CD4-positive, alpha-beta T cell treated with Interferon alpha-2 for 1 hour (primary cell): ENCODE data around the gene SCGB1D2.
"Not testable (repeated sequence)": the region's sequence is repeated elsewhere in the genome, so short reads cannot be mapped to it uniquely, and the experiment has no call there.

Source experiments
- DNase-seq, 2 donors: peaks; one replicate each; pipeline ENCODE4 v3.0.0-alpha.2; 2020 to 2022

SCGB1D2 gene, protein sequence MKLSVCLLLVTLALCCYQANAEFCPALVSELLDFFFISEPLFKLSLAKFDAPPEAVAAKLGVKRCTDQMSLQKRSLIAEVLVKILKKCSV

DNA sequence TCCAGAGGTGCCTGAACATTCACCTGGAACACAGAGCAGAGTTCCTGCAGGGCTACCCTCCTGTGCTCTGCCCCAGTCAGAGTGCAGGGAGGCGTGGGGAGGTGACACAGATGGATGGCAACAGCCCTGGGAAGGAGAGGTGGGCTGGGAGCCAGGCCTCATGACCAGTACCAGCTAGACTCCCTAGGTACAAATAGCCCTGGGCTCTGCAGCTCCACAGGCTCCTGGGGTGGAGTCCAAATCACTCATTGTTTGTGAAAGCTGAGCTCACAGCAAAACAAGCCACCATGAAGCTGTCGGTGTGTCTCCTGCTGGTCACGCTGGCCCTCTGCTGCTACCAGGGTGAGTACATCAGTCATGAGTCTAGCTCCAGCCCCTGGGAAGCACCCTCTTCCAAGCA, at the start of gene SCGB1D2:
SCGB1D2 (plus strand) TSS at position 219 of the 400 bp plus-strand sequence; CDS start at position 288, 69 bp downstream.
- no peak for DNase-seq

DNA sequence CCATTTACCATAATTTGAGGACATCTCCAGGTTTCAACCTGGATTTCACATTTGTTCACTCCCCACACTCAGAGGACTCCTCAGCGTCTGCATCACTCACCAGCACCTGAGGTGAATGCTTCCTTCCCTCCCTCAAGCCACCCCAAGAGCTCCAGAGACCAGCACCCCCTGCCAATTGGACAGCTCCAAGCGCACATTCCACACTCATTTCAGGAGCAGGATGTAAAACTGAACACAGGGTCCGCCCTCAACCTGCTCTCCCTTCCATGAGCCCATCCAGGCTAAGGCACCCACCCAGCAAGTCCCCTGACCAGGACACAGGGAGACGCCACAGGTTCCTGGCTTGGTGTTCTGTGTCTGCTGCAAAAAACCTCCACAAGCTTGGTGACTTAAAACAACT, 48.1 kb upstream of the SCGB1D2 start:
- no peak for DNase-seq

DNA sequence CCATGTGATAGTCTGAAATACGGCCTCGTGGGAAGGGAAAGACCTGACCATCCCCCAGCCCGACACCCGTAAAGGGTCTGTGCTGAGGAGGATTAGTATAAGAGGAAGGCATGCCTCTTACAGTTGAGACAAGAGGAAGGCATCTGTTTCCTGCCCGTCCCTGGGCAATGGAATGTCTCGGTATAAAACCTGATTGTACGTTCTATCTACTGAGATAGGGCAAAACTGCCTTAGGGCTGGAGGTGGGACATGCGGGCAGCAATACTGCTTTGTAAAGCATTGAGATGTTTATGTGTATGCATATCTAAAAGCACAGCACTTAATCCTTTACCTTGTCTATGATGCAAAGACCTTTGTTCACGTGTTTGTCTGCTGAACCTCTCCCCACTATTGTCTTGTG, 47.0 kb upstream of the SCGB1D2 start:
- DNase-seq = not testable (repeated sequence)

DNA sequence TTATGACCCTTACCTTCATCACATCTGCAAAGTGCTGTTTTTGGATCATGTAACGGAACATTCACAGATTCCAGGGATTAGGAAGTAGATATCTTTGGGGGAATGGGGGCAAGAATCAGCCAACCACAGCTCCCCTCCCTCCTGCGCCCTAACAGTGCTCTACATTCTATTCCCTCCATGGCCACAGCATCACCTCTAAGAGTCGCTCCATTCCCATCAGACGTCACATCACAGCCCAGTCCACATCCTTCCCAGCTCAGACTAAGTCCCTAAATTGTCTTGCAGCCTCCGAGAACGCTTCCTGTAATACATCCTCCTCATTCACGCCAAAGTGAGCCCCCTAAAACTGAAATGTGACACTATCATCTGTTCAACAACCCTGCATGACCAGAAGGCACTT, 46.1 kb upstream of the SCGB1D2 start:
- no peak for DNase-seq

DNA sequence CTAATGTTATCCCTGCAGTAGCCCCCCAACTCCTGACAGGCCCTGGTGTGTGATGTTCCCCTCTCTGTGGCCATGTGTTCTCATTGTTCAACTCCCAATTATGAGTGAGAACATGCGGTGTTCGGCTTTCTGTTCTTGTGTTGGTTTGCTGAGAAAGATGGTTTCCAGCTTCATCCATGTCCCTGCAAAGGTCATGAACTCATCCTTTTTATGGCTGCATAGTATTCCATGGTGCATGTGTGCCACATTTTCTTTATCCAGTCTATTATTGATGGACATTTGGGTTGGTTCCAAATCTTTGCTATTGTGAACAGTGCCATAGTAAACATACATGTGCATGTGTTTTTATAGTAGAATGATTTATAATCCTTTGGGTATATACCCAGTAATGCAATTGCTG, 44.6 kb upstream of the SCGB1D2 start:
- not testable (repeated sequence) for DNase-seq

DNA sequence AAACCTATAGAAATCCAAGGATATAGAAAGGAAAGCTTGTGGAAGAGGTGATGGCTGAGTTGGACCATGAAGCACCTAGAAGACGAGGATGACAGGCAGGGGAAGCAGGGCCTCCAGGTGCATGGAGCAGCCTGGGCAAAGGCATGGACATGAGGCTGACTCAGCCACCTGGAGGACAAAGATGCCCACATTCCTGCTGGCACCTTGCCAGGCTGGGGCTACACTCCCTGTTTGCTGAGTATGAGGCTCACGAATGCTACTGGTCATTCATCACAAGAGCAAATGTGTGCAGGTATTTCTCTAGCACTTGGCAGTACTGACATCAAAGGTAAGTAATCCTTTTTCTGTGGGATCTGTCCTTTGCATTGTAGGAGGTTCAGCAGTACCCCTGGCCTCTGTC, 40.7 kb upstream of the SCGB1D2 start:
- no peak for DNase-seq

DNA sequence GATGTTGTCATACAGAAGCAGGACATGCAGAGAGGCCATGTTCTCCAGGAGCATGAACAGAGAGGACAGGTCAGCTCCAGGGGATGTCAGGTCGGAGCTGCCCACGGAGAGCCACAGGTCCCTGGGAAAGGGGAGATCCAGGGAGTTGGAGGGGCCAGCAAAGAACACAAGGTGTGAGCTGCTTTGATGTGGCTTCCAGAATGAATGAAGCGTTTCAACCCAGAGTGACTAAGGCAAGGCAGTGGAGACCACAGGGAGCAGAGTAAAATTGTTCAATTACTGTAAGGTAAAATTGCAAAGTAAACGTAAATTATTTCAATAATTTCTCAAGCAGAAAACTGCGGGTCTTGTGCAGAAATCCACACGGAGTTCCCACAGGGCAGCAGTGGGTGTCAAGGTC, 39.1 kb upstream of the SCGB1D2 start:
- DNase-seq = no peak

DNA sequence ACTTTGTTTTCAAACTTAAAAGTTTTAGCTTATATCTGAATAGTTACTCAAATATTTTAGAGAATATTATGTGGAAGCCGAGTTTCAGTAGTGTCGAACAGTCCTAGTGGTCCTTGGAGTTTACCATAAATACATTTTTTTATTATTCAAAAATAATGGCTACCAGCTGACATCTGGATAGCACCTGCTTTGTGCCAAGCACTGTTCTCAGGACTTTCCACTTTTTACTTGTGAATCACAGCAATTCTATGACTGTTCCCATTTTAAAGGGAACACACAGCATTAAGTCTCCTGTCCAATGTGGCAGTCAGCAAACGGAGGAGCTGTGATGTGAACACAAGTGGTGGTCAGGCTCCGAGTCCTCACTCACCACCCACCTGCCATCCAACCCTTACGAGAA, 37.6 kb upstream of the SCGB1D2 start:
- no peak for DNase-seq

DNA sequence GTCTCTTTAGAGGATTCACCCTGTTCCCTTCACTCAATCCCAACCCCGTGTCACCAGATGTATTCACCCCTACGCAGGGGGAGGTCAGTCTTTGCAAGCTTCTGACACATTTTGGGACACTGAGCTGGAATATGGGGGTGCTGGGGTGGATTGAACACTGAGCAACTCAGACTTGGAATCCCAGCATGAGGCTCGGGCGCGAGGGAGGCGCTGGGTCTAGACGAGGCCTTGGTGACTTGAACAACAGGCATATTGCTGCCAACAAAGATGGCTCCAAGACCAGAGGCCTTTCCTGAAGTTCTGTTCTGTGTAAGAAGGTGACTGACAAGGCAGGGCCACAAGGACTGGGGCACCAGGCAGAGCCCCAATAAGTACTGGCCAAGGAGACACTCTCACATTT, 36.6 kb upstream of the SCGB1D2 start:
- DNase-seq = no peak

DNA sequence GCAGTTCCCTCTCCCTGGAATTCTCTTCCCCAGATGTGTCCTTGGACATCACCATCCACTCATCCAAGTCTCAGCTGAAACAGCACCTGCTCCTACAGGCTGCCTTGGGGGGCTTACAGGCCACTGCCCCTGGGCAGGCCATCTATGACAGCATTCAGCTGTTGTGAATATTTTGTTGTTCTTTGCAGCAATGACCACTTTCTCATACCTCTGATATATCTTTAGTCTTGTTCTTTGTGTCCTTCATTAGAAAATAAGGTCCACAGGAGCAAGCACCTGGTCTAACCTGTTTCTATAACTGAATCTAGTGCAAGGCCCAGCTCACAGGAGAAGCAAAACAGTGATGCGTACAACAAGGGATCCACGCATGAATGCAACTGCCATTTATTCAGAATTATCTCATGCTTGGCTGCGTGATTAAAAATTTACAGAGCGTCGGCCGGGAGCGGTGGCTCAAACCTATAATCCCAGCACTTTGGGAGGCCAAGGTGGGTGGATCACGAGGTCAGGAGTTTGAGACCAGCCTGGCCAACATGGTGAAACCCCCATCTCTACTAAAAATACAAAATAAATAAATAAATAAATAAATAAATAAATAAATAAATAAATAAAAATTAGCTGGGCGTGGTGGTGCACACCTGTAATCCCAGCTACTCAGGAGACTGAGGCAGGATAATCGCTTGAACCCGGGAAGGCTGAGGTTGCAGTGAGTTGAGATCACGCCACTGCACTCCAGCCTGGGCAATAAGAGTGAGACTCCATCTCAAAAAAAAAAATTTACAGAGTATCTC, 35.6 kb upstream of the SCGB1D2 start:
- DNase-seq = not testable (repeated sequence)

DNA sequence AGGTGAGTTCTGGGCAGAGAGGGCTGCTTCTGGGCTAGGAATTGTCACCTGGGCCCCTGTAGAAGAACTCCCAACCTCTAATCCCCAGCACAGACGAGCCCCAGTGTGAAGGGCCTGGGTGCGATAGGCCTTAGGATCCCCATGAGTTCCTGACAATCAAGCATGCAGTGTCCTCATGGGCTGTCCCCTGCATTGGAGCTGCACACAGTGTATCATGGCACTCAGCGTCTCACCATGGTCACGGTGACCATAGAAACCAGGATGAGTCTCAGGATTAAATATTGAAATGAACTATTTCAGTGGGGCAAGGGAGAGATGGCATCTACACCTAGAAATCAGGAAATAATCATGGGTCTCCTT, 33.3 kb upstream of the SCGB1D2 start:
- DNase-seq = no peak

DNA sequence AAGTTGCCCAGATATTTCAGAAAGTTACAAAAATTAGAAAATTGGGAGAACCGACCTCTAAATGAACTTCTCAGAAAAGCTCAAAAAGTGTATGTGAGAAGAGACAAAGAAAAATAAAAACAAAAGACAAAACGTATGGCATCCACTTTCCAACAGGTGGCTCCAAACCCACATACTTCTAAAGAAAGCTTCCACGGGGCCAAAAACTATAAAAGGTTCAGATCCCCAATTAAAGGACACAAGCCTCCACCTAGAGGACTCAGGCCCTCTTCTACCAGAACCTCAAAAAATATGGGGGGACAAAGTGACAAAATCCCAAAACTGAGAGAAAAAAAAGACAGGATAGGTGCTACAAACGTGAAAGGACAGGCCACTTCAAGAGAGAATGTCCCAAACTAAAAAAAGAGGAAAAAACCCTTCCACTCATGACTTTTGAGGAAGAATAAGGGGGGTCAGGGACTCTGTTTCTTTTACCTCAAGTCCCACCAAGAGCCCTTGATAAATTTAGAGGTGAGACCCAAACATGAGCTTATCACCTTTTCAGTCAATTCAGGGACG, 24.8 kb upstream of the SCGB1D2 start:
- no peak for DNase-seq

DNA sequence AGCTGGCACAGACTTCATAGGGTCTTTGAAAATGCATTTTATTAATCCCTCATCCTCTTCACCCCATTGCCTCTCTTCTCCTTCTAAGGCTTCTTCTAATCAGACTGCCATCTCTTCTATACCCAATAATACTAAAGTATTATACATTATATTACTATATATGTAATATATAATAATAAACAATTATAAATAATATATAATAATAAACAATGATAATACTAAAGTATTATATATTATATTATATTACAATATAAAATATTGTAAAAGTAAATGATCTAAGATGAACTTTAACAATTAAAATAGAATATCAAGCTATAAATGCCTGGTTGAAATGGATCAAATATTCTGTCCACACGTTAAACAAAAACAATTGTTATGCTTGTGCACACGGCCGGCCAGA, 20.5 kb upstream of the SCGB1D2 start:
- no peak for DNase-seq

DNA sequence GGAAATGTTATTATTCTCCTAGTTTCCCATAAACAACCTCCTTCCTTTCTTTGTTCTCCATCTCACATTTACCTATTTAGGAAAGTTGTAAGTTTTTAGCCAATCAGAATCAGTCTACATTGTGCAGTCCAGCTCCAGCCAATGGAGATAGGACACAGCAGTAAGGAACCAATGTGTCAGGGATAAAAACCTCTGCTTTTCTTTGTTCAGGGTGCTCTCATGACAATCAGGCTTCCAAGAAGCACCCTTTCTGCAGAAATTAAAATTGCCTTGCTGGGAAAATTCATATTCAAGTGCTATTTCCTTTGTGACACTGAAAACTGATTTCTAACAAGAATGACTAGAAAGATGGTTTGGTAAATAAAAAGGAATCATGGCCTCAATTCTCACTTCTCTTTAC, 18.9 kb upstream of the SCGB1D2 start:
- DNase-seq = no peak

DNA sequence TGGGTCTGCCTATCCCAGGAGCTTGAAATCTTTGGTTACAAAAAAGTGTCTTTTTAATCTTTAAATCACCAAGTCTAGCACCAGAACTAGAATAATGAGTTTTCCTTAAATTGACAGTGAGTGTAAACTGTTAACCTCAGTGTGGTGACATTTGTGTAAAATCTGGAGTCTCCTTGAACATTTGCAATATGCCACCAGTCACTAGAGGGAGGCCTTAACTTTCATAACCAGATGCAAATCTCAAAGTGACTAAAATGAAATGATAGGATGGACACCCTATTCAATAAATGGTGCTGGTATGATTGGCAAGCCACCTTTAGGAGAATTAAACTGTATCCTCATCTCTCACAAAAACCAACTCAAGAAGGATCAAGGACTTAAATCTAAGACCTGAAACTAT, 8.3 kb upstream of the SCGB1D2 start:
- DNase-seq = no peak

DNA sequence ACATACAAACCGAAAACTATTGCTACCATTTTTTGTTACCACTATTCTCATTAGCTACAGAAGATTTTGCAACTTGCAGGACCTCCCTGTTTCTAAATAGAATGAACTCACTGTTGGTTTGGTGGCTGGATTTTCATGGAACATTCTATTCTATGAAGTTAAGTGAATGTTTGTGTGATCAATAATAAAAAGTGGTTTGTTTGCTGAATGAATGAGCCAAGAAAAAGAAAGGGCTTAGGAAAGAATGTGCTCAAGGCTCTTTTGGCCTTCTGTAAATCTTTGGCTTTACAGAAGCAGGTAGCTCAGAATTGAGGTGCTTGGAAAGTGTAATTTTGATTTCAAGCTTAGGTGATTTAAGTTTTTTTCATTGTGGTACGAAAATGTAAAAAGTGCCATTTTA, 5.9 kb upstream of the SCGB1D2 start:
- no peak for DNase-seq

DNA sequence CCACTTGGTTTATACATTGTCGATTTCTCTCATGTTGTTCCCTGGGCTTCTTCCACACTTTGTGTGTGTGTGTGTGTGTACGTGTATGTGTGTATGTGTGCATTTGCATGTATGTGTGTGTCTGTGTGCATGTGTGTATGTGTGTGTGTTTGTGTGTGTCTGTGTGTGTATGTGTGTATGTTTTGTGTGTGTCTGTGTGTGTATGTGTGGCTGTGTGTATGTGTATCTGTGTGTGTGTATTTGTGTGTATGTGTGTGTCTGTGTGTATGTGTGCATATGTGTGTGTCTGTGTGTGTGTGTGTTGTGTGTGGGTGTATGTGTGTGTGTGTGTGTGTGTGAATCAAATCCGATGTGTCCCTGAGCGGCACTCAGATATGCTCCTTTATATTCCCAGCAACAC, 4.5 kb upstream of the SCGB1D2 start:
- DNase-seq = no peak

DNA sequence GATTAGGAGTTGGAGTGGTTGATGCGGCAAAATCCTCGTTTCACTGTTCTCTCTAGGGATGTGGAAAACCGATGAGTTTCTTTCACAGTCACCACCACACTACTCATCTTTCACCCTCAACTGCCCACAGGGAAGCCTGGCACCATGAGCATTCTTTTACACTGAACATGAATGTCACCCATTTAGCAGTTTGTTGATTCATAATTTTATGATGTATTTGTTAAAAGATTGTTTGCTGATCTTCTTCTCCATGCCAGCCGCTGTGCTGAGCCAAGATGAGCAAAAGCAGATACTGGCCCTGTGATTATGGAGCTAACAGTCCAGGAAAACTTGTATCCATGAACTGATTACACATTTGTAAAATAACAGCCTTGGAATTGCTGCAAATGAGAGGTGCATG, 3.9 kb upstream of the SCGB1D2 start:
- no peak for DNase-seq

DNA sequence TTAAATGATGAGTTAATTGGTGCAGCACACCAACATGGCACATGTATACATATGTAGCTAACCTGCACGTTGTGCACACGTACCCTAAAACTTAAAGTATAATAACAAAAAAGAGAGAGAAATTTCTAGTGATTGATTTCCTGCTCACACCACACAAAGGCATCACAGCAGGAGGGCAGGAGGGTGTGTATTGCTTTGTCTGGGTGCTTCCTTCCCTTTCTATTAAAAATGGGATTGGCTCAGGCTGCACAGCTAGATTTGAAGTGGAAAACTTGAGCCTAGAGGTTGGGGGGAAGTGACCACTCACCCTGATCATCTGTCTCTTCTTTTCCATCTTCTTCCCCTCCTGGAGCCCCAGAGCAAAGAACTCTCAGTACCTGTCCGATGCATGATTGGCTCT, 944 bp upstream of the SCGB1D2 start:
- DNase-seq = no peak

DNA sequence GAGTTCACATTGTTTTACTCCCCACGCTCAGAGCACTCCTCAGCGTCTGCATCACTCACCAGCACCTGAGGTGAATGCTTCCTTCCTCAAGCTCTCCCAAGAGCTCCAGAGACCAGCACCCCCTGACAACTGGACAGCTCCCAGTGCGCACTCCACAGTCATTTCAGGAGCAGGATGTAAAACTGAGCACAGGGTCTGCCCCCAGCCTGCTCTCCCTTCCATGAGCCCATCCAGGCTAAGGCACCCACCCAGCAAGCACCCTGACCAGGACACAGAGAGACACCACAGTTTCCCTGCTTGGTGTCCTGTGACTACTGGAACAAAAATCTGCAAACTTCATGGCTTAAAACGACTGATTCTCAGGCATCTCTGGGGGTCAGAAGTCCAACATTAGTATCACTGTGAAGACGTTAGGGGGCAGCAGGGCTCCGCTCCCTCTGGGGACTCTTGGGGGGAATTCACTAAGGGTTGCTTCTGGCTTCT, 3.3 kb downstream of the SCGB1D2 start:
- DNase-seq = no peak

DNA sequence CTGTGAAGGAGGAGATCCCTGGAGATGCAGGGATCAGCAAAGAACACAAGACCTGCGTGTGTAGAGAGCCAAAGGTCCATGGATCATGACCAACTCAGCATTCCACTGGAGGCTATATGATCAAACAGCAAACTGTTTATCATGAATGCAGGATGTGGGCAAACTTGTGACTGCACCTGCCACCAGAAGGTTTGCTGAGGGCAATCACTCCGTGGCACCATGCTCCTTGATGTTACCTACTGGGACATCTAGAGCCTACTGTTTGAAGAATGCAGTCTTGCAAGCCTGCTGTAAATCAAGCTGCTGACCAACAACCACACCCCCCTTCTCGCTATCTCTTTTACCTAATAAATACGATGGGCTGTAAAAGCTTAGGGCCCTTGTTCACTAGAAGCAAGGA, 9.7 kb downstream of the SCGB1D2 start:
- DNase-seq = no peak

DNA sequence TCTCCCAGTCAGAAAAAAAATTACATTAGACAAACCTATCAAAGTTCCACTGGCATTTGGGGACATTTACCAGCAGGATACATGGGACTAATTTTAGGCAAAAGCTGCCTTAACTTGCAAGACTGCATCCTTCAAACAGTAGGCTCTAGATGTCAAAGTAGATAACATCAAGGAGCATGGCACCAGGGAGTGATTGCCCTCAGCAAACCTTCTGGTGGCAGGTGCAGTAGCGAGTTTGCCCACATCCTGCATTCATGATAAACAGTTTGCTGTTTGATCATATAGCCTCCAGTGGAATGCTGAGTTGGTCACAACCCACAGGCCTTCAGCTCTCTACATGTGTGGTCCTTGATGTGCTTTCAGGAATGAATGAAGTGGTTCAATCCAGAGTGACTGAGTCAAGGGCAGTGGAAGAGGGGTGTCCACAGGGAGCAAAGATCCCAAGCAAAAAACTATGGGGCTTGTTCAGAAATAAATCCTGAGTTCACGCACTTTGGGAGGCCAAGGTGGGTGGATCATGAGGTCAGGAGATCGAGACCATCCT, 12.0 kb downstream of the SCGB1D2 start:
- DNase-seq = no peak

DNA sequence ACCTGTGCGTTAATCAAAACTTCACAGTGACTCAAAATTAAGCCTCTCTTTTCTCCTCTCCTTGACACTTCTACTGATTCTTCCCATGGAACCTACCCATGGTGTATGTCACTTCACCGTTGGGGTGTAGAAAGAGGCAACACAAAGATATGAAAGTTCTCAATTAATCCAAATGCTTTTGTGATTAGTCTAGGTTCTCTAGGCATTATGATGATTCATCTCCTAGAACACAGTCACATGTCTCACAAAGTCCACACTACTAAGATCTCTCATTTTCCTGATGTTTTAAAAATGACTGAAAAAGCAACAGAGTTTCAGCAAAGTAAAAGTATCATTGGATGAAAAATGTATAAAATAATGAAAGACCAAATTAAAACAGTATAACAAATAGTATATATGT, 14.2 kb downstream of the SCGB1D2 start:
- no peak for DNase-seq

DNA sequence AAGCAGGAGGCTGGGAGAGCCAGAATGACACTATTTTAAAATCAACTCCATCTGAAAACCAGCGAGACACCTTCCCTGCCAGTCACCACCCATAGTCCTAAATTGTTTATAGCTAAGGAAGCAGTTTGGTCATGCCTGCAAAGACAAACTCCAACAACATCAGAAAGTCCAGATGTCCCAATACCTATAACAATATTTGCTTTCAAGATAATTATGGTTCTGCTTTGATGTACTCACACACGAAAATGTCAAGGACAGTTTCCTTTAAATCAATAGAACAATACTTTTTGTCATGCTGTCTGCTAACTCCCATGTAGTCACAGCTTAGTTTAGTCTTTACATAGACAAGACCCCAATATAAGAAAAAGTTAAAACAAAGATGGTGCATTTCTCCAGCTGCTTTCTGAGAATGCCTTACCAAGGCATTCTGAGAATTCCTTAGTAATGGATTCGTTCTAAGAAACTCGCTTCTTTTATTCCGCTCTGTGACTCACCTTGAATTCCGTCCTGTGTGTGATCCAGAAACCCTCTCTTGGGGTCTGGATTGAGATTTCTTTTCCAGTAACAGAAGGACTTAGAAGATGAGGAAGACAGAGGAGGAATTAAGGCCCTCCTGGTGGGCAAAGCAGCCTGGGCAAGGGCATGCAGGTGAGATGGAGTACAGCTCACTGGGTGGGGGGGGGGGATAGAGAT, 18.4 kb downstream of the SCGB1D2 start:
- no peak for DNase-seq
